ENCODE measurements around the gene DSG1.
"Not testable (repeated sequence)": the region's sequence is repeated elsewhere in the genome, so short reads cannot be mapped to it uniquely, and the experiment has no call there.

Gene DSG1

GRCh38 chr18:31278609-31279071 is 39.3 kb upstream of the DSG1 start:
- H3K9me3 ChIP-seq (ENCODE audit: insufficient read depth, low read length) = peaks cover 8% of the 10 kb centered on the region; the same call in 1 of the 2 replicates
- H3K9ac ChIP-seq (ENCODE audit: insufficient read length, low read depth) = no peak overlapping the region
- no peaks in the 10 kb centered on the region for H3K27me3 ChIP-seq (ENCODE audit: insufficient read depth, insufficient read length)
- H3K4me3 ChIP-seq (ENCODE audit: insufficient read length, low read depth) = no peak overlapping the region
- no peak for DNase-seq (ENCODE audit: low read depth, low spot score)
- H3K36me3 ChIP-seq (ENCODE audit: insufficient read depth, insufficient read length, low read length) = no peaks in the 10 kb centered on the region
- no peaks in the 10 kb centered on the region for H3K4me1 ChIP-seq (ENCODE audit: insufficient read depth, insufficient read length)
- TF ChIP-seq ZNF274 (IDR thresholded peaks at IDR 0.05; ENCODE audit: low read depth, low read length) (no peak), SUZ12 (IDR thresholded peaks at IDR 0.05; ENCODE audit: extremely low read depth, insufficient read depth, insufficient read length) (no peak), YY1 (IDR thresholded peaks at IDR 0.05; ENCODE audit: insufficient read depth, insufficient read length) (no peak)

- Histone ChIP-seq H3K4me3 (ENCODE audit: insufficient read length, low read depth) (no peak overlapping the region), H3K9ac (ENCODE audit: insufficient read length, low read depth) (no peak overlapping the region), H3K4me1 (ENCODE audit: insufficient read depth, insufficient read length) (no peaks in the 10 kb centered on the region), H3K9me3 (ENCODE audit: insufficient read depth, low read length) (peaks cover 12% of the 10 kb centered on the region; the same call in 1 of the 2 replicates), H3K36me3 (ENCODE audit: insufficient read depth, insufficient read length, low read length) (no peaks in the 10 kb centered on the region), H3K27me3 (ENCODE audit: insufficient read depth, insufficient read length) (no peaks in the 10 kb centered on the region)
- TF ChIP-seq YY1 (IDR thresholded peaks at IDR 0.05; ENCODE audit: insufficient read depth, insufficient read length) (no peak), SUZ12 (IDR thresholded peaks at IDR 0.05; ENCODE audit: extremely low read depth, insufficient read depth, insufficient read length) (no peak), ZNF274 (IDR thresholded peaks at IDR 0.05; ENCODE audit: low read depth, low read length) (no peak)
- DNase-seq (ENCODE audit: low read depth, low spot score) = no peak
Observed at GRCh38 chr18:31280502-31280901, 37.5 kb upstream of the DSG1 start.

GRCh38 chr18:31281437-31281836 is 36.5 kb upstream of the DSG1 start:
- H3K9ac ChIP-seq (ENCODE audit: insufficient read length, low read depth) = no peak overlapping the region
- H3K4me3 ChIP-seq (ENCODE audit: insufficient read length, low read depth) = no peak overlapping the region
- TF ChIP-seq SUZ12 (IDR thresholded peaks at IDR 0.05; ENCODE audit: extremely low read depth, insufficient read depth, insufficient read length) (no peak), ZNF274 (IDR thresholded peaks at IDR 0.05; ENCODE audit: low read depth, low read length) (no peak), YY1 (IDR thresholded peaks at IDR 0.05; ENCODE audit: insufficient read depth, insufficient read length) (no peak)
- H3K27me3 ChIP-seq (ENCODE audit: insufficient read depth, insufficient read length) = no peaks in the 10 kb centered on the region
- no peaks in the 10 kb centered on the region for H3K36me3 ChIP-seq (ENCODE audit: insufficient read depth, insufficient read length, low read length)
- no peak for DNase-seq (ENCODE audit: low read depth, low spot score)
- H3K9me3 ChIP-seq (ENCODE audit: insufficient read depth, low read length) = peaks cover 12% of the 10 kb centered on the region; the same call in 1 of the 2 replicates
- H3K4me1 ChIP-seq (ENCODE audit: insufficient read depth, insufficient read length) = no peaks in the 10 kb centered on the region

DNA sequence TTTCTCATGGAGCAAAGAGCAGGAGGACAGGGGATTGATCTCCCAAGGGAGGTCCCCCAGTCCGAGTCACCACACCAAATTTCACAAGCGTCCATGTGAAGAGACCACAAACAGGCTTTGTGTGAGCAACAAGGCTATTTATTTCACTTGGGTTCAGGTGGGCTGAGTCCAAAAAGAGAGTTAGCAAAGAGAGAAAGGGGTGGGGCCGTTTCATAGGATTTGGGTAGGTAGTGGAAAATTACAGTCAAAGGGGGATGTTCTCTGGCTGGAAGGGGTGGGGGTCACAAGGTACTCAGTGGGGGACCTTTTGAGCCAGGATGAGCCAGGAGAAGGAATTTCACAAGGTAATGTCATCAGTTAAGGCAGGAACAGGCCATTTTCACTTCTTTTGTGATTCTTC is 28.5 kb upstream of the DSG1 start:
- not testable (repeated sequence) for H3K27me3 ChIP-seq (ENCODE audit: insufficient read depth, insufficient read length); H3K4me3 ChIP-seq (ENCODE audit: insufficient read length, low read depth); H3K36me3 ChIP-seq (ENCODE audit: insufficient read depth, insufficient read length, low read length); DNase-seq (ENCODE audit: low read depth, low spot score); H3K9ac ChIP-seq (ENCODE audit: insufficient read length, low read depth); H3K4me1 ChIP-seq (ENCODE audit: insufficient read depth, insufficient read length); H3K9me3 ChIP-seq (ENCODE audit: insufficient read depth, low read length)

- no peaks in the 10 kb centered on the region for H3K4me1 ChIP-seq (ENCODE audit: insufficient read depth, insufficient read length)
- H3K36me3 ChIP-seq (ENCODE audit: insufficient read depth, insufficient read length, low read length) = no peaks in the 10 kb centered on the region
- TF ChIP-seq SUZ12 (IDR thresholded peaks at IDR 0.05; ENCODE audit: extremely low read depth, insufficient read depth, insufficient read length) (no peak), YY1 (IDR thresholded peaks at IDR 0.05; ENCODE audit: insufficient read depth, insufficient read length) (no peak), ZNF274 (IDR thresholded peaks at IDR 0.05; ENCODE audit: low read depth, low read length) (no peak)
- H3K4me3 ChIP-seq (ENCODE audit: insufficient read length, low read depth) = no peak overlapping the region
- DNase-seq (ENCODE audit: low read depth, low spot score) = no peak
- H3K9ac ChIP-seq (ENCODE audit: insufficient read length, low read depth) = no peak overlapping the region
- no peaks in the 10 kb centered on the region for H3K27me3 ChIP-seq (ENCODE audit: insufficient read depth, insufficient read length)
- H3K9me3 ChIP-seq (ENCODE audit: insufficient read depth, low read length) = no peaks in the 10 kb centered on the region
Observed at GRCh38 chr18:31291688-31292087, 26.3 kb upstream of the DSG1 start.

GRCh38 chr18:31294199-31294747 is 23.7 kb upstream of the DSG1 start:
- Histone ChIP-seq H3K4me1 (ENCODE audit: insufficient read depth, insufficient read length) (no peaks in the 10 kb centered on the region), H3K27me3 (ENCODE audit: insufficient read depth, insufficient read length) (no peaks in the 10 kb centered on the region), H3K4me3 (ENCODE audit: insufficient read length, low read depth) (no peak overlapping the region), H3K9ac (ENCODE audit: insufficient read length, low read depth) (no peak overlapping the region), H3K9me3 (ENCODE audit: insufficient read depth, low read length) (no peaks in the 10 kb centered on the region), H3K36me3 (ENCODE audit: insufficient read depth, insufficient read length, low read length) (no peaks in the 10 kb centered on the region)
- DNase-seq (ENCODE audit: low read depth, low spot score) = no peak
- TF ChIP-seq ZNF274 (IDR thresholded peaks at IDR 0.05; ENCODE audit: low read depth, low read length) (no peak), YY1 (IDR thresholded peaks at IDR 0.05; ENCODE audit: insufficient read depth, insufficient read length) (no peak), SUZ12 (IDR thresholded peaks at IDR 0.05; ENCODE audit: extremely low read depth, insufficient read depth, insufficient read length) (no peak)

DNA sequence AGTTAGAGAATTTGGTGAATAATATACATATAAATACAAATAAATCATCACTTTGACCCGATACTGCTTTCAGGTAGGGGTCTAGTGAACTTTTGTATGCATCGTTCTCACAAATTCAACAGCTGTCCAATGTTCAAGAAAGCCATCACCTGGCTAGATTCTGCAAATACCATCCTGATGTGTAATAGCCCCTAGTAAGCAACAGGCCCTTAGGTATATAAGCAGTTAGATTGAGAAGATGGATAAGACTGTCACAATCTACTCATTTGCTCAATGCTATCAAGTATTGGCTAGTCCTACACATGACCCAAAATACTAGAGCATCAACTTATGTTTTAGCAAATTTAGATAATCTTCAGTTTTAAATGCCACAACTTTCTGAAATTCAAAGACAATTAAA is 20.7 kb upstream of the DSG1 start:
- DNase-seq (ENCODE audit: low read depth, low spot score) = no peak

More for the DNA sequence above, 20.7 kb upstream of the DSG1 start:
- no peak overlapping the region for H3K4me3 ChIP-seq (ENCODE audit: insufficient read length, low read depth)
- TF ChIP-seq SUZ12 (IDR thresholded peaks at IDR 0.05; ENCODE audit: extremely low read depth, insufficient read depth, insufficient read length) = no peak
- TF ChIP-seq YY1 (IDR thresholded peaks at IDR 0.05; ENCODE audit: insufficient read depth, insufficient read length) = no peak
- no peak for TF ChIP-seq ZNF274 (IDR thresholded peaks at IDR 0.05; ENCODE audit: low read depth, low read length)
- no peaks in the 10 kb centered on the region for H3K27me3 ChIP-seq (ENCODE audit: insufficient read depth, insufficient read length)
- H3K9ac ChIP-seq (ENCODE audit: insufficient read length, low read depth) = no peak overlapping the region
- no peaks in the 10 kb centered on the region for H3K36me3 ChIP-seq (ENCODE audit: insufficient read depth, insufficient read length, low read length)
- H3K9me3 ChIP-seq (ENCODE audit: insufficient read depth, low read length) = no peaks in the 10 kb centered on the region
- no peaks in the 10 kb centered on the region for H3K4me1 ChIP-seq (ENCODE audit: insufficient read depth, insufficient read length)
